Neuronal stem cell (in vitro differentiated cells): ENCODE data around the gene PDLIM5.
"Not testable (repeated sequence)": the region's sequence is repeated elsewhere in the genome, so short reads cannot be mapped to it uniquely, and the experiment has no call there.

Experiments
- DNase-seq: peaks from one replicate; pipeline ENCODE4 v3.0.0-alpha.2; 2013; ENCODE audit warnings: low spot score
- H2AFZ ChIP-seq: one replicate; pipeline ENCODE4 v1.6.1; 2013; ENCODE audit warnings: mild to moderate bottlenecking, low read length, inconsistent platforms
- H2AK5ac ChIP-seq: 2 replicates; pipeline ENCODE4 v1.6.1; 2013; ENCODE audit warnings: low read depth, mild to moderate bottlenecking, inconsistent platforms, low read length, moderate library complexity, mixed read lengths
- H2BK120ac ChIP-seq: 2 replicates; pipeline ENCODE4 v1.6.1; 2013; ENCODE audit warnings: low read depth, mild to moderate bottlenecking, inconsistent platforms, low read length, moderate library complexity, mixed read lengths
- H2BK12ac ChIP-seq: one replicate; pipeline ENCODE4 v1.6.1; 2013; ENCODE audit warnings: low read length, inconsistent platforms
- H2BK15ac ChIP-seq: 2 replicates; pipeline ENCODE4 v1.6.1; 2013; ENCODE audit warnings: mild to moderate bottlenecking, low read length, inconsistent platforms, mixed read lengths
- H2BK5ac ChIP-seq: one replicate; pipeline ENCODE4 v1.6.1; 2013; ENCODE audit warnings: inconsistent platforms, mild to moderate bottlenecking, low read length, moderate library complexity
- H3K14ac ChIP-seq: one replicate; pipeline ENCODE4 v1.6.1; 2013; ENCODE audit warnings: low read length, inconsistent platforms
- H3K18ac ChIP-seq: 2 replicates; pipeline ENCODE4 v1.6.1; 2013; ENCODE audit warnings: low read length, inconsistent platforms
- H3K23ac ChIP-seq: 2 replicates; pipeline ENCODE4 v1.6.1; 2013; ENCODE audit warnings: low read depth, mild to moderate bottlenecking, mixed read lengths, low read length, inconsistent platforms; ENCODE audit not compliant: poor library complexity
- H3K27ac ChIP-seq: replicated peaks from 3 replicates; pipeline ENCODE4 v1.5.1; 2013; ENCODE audit warnings: low read length, inconsistent platforms
- H3K27me3 ChIP-seq, 3 experiments: 2 replicates each; pipeline ENCODE4 v1.6.1; 2013; ENCODE audit warnings: low read length in 3 of 3, mild to moderate bottlenecking in 2 of 3, inconsistent platforms in 1 of 3, low read depth in 1 of 3, mixed read lengths in 1 of 3, moderate library complexity in 1 of 3; ENCODE audit not compliant: control insufficient read depth in 3 of 3, insufficient read depth in 3 of 3
- H3K36me3 ChIP-seq, 2 donors: replicated peaks in 1 of 2; 2 replicates each; pipeline ENCODE4 v1.6.1; 2013; ENCODE audit warnings: low read length in 2 of 2; ENCODE audit not compliant: control insufficient read depth in 2 of 2, insufficient read depth in 2 of 2
- H3K4ac ChIP-seq: 2 replicates; pipeline ENCODE4 v1.6.1; 2013; ENCODE audit warnings: inconsistent platforms, mild to moderate bottlenecking, low read length, moderate library complexity
- H3K4me1 ChIP-seq, 2 donors: 1 replicate in 1 of 2; 2 replicates in 1 of 2; pipeline ENCODE4 v1.6.1; 2013; ENCODE audit warnings: low read length in 2 of 2, low read depth in 1 of 2; ENCODE audit not compliant: control insufficient read depth in 2 of 2, insufficient read depth in 1 of 2
- H3K4me2 ChIP-seq: one replicate; pipeline ENCODE4 v1.6.1; 2013; ENCODE audit warnings: mild to moderate bottlenecking, low read length, inconsistent platforms; ENCODE audit not compliant: insufficient read depth, poor library complexity, severe bottlenecking
- H3K4me3 ChIP-seq, 2 donors: 2 replicates each; pipeline ENCODE4 v1.5.1; 2013; ENCODE audit warnings: low read length in 2 of 2, mild to moderate bottlenecking in 2 of 2, inconsistent platforms in 1 of 2, moderate library complexity in 1 of 2
- H3K79me1 ChIP-seq: one replicate; pipeline ENCODE4 v1.6.1; 2013; ENCODE audit warnings: low read depth, mild to moderate bottlenecking, inconsistent platforms, low read length, moderate library complexity
- H3K9ac ChIP-seq: one replicate; pipeline ENCODE4 v1.6.1; 2013; ENCODE audit warnings: mild to moderate bottlenecking, low read depth, low read length, inconsistent platforms; ENCODE audit not compliant: poor library complexity
- H3K9me3 ChIP-seq, 2 donors: replicated peaks in 1 of 2; 2 replicates each; pipeline versions ENCODE3 to v1.6.1; 2013; ENCODE audit warnings: low read length in 2 of 2, mild to moderate bottlenecking in 2 of 2, inconsistent platforms in 1 of 2, low read depth in 1 of 2, mixed read lengths in 1 of 2, moderate library complexity in 1 of 2; ENCODE audit not compliant: control insufficient read depth in 2 of 2, insufficient read depth in 1 of 2
- H4K8ac ChIP-seq: one replicate; pipeline ENCODE4 v1.6.1; 2013; ENCODE audit warnings: low read depth, mild to moderate bottlenecking, inconsistent platforms, low read length, moderate library complexity
- H4K91ac ChIP-seq: one replicate; pipeline ENCODE4 v1.6.1; 2013; ENCODE audit warnings: low read length, low read depth, mild to moderate bottlenecking, inconsistent platforms; ENCODE audit not compliant: poor library complexity
- WGBS, 2 donors: extraction: QIAGEN DNeasy Blood & Tissue Kit; methylation state at CpG; one replicate each; pipeline ENCODE4 v1.1.7; 2013; ENCODE audit warnings: missing lambda C conversion rate in 2 of 2, mixed read lengths in 1 of 2; ENCODE audit not compliant: insufficient read length in 2 of 2, insufficient replicate concordance in 1 of 2; ENCODE audit errors: extremely low coverage in 2 of 2; 5-methylcytosine and 5-hydroxymethylcytosine counted together

PDLIM5 gene

DNA sequence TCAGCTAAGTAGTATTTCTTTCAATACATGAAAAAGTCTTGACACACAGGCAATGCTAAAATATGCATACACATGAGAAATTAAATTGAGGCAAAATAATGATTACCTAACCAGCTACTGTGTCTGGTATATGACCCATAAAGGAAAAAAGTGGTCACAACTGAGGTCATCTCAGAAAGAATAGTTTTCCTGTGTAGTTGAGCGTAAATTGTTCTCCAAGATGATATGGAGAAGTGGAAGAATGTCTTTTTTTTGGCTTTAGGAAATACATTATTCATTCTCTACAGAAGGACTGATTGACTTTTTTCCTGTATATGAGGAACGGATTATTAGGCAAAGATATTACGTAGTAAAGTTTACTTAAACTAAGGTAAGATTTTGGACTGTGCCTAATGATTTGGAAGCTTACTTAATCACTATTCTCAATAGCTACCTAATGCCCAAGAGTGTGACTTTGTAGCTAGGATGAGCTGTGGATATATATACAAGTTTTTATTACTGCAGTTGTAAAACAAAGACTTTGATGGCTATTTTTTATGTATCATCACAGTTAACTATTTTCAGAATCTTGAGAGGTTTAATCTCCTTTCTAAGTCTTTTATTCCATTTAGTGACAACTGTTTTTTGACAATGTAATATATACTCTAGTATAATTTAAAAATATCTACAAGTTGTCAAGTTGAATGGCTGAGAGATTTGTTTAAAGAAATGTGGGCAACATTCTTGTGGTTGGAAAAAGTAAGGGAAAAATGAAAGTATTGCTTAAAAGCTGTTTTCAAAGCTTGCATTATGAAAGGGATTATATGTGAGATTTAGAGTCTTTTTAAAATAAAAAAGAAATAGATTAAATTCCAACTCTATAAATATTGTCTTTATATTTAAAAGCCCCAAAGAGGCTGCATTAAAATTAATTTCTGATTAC, 100.2 kb downstream of the PDLIM5 start:
- H3K4me3 ChIP-seq: no peak overlapping the region
- no peak overlapping the region for H4K91ac ChIP-seq
- H2BK5ac ChIP-seq: no peak overlapping the region
- H3K9me3 ChIP-seq: no peaks in the 10 kb centered on the region
- no peak overlapping the region for H3K27ac ChIP-seq
- H3K4ac ChIP-seq: no peak overlapping the region
- no peaks in the 10 kb centered on the region for H3K36me3 ChIP-seq
- H2BK12ac ChIP-seq: no peak overlapping the region
- no peak overlapping the region for H2AFZ ChIP-seq
- H2AK5ac ChIP-seq: no peak overlapping the region
- no peaks in the 10 kb centered on the region for H3K27me3 ChIP-seq
- H4K8ac ChIP-seq: no peak overlapping the region
- WGBS, 2 donors: no CpG with 5 or more reads among the region's 3 CpGs
- no peak overlapping the region for H2BK15ac ChIP-seq
- H3K9ac ChIP-seq: no peak overlapping the region
- H2BK120ac ChIP-seq: no peak overlapping the region
- H3K14ac ChIP-seq: no peak overlapping the region
- H3K23ac ChIP-seq: no peak overlapping the region
- H3K4me1 ChIP-seq: no peaks in the 10 kb centered on the region
- DNase-seq: no peak
- H3K4me2 ChIP-seq: no peak overlapping the region
- no peak overlapping the region for H3K18ac ChIP-seq
- H3K79me1 ChIP-seq: no peaks in the 10 kb centered on the region

DNA sequence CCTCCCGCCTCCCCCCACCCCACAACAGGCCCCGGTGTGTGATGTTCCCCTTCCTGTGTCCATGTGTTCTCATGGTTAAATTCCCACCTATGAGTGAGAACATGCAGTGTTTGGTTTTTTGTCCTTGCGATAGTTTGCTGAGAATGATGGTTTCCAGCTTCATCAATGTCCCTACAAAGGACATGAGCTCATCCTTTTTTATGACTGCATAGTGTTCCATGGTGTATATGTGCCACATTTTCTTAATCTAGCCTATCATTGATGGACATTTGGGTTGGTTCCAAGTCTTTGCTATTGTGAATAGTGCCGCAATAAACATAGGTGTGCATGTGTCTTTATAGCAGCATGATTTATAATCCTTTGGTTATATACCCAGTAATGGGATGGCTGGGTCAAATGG, 104.3 kb downstream of the PDLIM5 start:
- not testable (repeated sequence) for H3K36me3 ChIP-seq, H2AK5ac ChIP-seq, H3K4me2 ChIP-seq, H3K9me3 ChIP-seq, H3K4me3 ChIP-seq, DNase-seq, H3K9ac ChIP-seq, H2BK12ac ChIP-seq, H2BK15ac ChIP-seq, H2BK120ac ChIP-seq, H3K27ac ChIP-seq, H3K79me1 ChIP-seq, H2AFZ ChIP-seq, H3K27me3 ChIP-seq, H3K18ac ChIP-seq, H3K23ac ChIP-seq, H3K4ac ChIP-seq, H2BK5ac ChIP-seq, H4K91ac ChIP-seq, H4K8ac ChIP-seq, H3K4me1 ChIP-seq, H3K14ac ChIP-seq
- WGBS, 2 donors: no CpG with 5 or more reads among the region's 4 CpGs

DNA sequence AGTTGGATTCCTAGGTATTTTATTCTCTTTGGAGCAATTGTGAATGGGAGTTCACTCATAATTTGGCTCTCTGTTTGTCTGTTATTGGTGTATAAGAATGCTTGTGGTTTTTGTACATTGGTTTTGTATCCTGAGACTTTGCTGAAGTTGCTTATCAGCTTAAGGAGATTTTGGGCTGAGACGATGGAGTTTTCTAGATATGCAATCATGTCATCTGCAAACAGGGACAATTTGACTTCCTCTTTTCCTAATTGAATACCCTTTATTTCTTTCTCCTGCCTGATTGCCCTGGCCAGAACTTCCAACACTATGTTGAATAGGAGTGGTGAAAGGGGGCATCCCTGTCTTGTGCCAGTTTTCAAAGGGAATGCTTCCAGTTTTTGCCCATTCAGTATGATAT, 105.9 kb downstream of the PDLIM5 start:
- H3K27ac ChIP-seq: not testable (repeated sequence)

DNA sequence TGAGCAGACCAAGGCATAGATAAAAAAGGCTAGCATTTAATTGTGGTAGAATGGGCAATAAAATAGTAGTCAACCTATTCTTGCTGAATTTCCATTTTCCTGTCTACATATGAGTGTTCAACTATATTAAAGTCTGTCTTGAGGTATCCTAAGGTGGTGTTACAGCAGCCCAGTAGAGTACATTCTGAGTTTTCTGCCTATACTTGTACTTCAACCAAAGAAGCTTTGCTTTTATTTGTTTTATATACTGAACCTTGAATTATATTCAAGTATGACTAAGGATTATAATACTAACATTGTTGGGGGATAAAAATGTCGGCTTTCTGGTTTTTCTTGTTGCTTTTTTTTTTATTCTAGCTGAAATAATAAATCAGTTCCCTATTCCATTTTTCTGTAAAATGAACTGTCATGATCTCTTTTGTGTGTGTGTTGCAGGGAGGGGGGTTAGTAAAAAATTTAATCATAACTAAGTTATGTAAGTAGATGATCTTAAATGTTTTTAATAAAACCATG, 106.7 kb downstream of the PDLIM5 start:
- no peak overlapping the region for H3K4me2 ChIP-seq
- H3K36me3 ChIP-seq: no peaks in the 10 kb centered on the region
- peaks cover 2% of the 10 kb centered on the region for H3K79me1 ChIP-seq
- no peak overlapping the region for H3K9ac ChIP-seq
- no peak overlapping the region for H3K4ac ChIP-seq
- H3K23ac ChIP-seq: no peak overlapping the region
- H4K91ac ChIP-seq: no peak overlapping the region
- H2BK5ac ChIP-seq: no peak overlapping the region
- no peak overlapping the region for H3K4me3 ChIP-seq
- H2BK15ac ChIP-seq: no peak overlapping the region
- H2BK12ac ChIP-seq: no peak overlapping the region
- H3K9me3 ChIP-seq: no peaks in the 10 kb centered on the region
- H2BK120ac ChIP-seq: no peak overlapping the region
- no peak overlapping the region for H2AFZ ChIP-seq
- no peak overlapping the region for H2AK5ac ChIP-seq
- no peaks in the 10 kb centered on the region for H3K4me1 ChIP-seq
- no peak overlapping the region for H3K27ac ChIP-seq
- H3K27me3 ChIP-seq: no peaks in the 10 kb centered on the region
- no peak overlapping the region for H3K14ac ChIP-seq
- no peak overlapping the region for H4K8ac ChIP-seq
- no CpG with 5 or more reads among the region's 1 CpG for WGBS, 2 donors
- H3K18ac ChIP-seq: no peak overlapping the region
- DNase-seq: no peak

More for the DNA sequence above, 105.9 kb downstream of the PDLIM5 start:
- H3K23ac ChIP-seq, H3K14ac ChIP-seq, H2BK12ac ChIP-seq, H3K36me3 ChIP-seq, H3K4me3 ChIP-seq, H3K9ac ChIP-seq, H3K18ac ChIP-seq, H4K8ac ChIP-seq, H2BK120ac ChIP-seq, H2AFZ ChIP-seq, H2BK5ac ChIP-seq, H3K4me1 ChIP-seq, H3K79me1 ChIP-seq, H3K27me3 ChIP-seq, H2AK5ac ChIP-seq, H2BK15ac ChIP-seq, H3K4me2 ChIP-seq, H3K9me3 ChIP-seq, DNase-seq, H4K91ac ChIP-seq, H3K4ac ChIP-seq: not testable (repeated sequence)
- no CpG with 5 or more reads among the region's 1 CpG for whole genome bisulfite sequencing, 2 donors
